Stimulated activated naive CD8-positive, alpha-beta T cell treated with anti-CD3 and anti-CD28 coated beads, Interleukin-15, Interleukin-2, amounts not matched to agents 100 ng/mL and 50 ng/mL, for 24 hours (primary cell): ENCODE data around the gene NINJ1.
"Not testable (repeated sequence)": the region's sequence is repeated elsewhere in the genome, so short reads cannot be mapped to it uniquely, and the experiment has no call there.

Experiments
- H3K27ac Mint-ChIP-seq: one replicate; pipeline ENCODE4 v1.8.0; 2021; ENCODE audit warnings: mild to moderate bottlenecking, mixed read lengths
- H3K27me3 Mint-ChIP-seq: one replicate; pipeline ENCODE4 v1.8.0; 2021; ENCODE audit warnings: mixed read lengths
- H3K36me3 Mint-ChIP-seq: one replicate; pipeline ENCODE4 v1.8.0; 2021; ENCODE audit warnings: low read depth, mixed read lengths
- H3K4me1 Mint-ChIP-seq: one replicate; pipeline ENCODE4 v1.8.0; 2021; ENCODE audit warnings: low read depth, mixed read lengths
- H3K4me3 Mint-ChIP-seq: one replicate; pipeline ENCODE4 v1.8.0; 2021; ENCODE audit warnings: mild to moderate bottlenecking, mixed read lengths
- H3K9me3 Mint-ChIP-seq: one replicate; pipeline ENCODE4 v1.8.0; 2021; ENCODE audit warnings: mixed read lengths

Gene NINJ1

DNA sequence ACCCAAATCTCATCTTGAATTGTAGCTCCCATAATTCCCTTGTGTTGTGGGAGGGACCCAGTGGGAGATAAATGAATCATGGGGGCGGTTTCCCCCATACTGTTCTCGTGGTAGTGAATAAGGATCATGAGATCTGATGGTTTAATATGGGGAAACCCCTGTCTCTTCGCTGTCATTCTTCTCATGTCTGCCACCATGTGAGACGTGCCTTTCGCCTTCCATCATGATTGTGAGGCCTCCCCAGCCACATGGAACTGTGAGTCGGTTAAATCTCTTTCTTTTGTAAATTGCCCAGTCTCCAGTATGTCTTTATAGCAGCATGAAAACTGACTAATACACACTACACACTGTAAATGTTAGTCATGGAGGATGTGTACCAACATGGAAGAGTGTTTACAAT lies 12.6 kb upstream of the NINJ1 start:
- H3K36me3 Mint-ChIP-seq, result peaks cover 17% of the 10 kb centered on the region
- H3K9me3 Mint-ChIP-seq, result peaks cover 20% of the 10 kb centered on the region
- peaks cover 64% of the 10 kb centered on the region for H3K4me1 Mint-ChIP-seq
- H3K27ac Mint-ChIP-seq, result peak overlapping the region; percentile 91
- H3K4me3 Mint-ChIP-seq, result peak overlapping the region; percentile 38
- not testable (repeated sequence) for H3K27me3 Mint-ChIP-seq

- H3K4me1 Mint-ChIP-seq, result peaks cover 64% of the 10 kb centered on the region
- no peak overlapping the region for H3K4me3 Mint-ChIP-seq
- H3K36me3 Mint-ChIP-seq, result peaks cover 17% of the 10 kb centered on the region
- H3K27ac Mint-ChIP-seq, result peak overlapping the region; percentile 75
- H3K9me3 Mint-ChIP-seq, result peaks cover 20% of the 10 kb centered on the region
- H3K27me3 Mint-ChIP-seq, result no peaks in the 10 kb centered on the region
Observed at GRCh38 chr9:93143830-93144530, 9.9 kb upstream of the NINJ1 start.

DNA sequence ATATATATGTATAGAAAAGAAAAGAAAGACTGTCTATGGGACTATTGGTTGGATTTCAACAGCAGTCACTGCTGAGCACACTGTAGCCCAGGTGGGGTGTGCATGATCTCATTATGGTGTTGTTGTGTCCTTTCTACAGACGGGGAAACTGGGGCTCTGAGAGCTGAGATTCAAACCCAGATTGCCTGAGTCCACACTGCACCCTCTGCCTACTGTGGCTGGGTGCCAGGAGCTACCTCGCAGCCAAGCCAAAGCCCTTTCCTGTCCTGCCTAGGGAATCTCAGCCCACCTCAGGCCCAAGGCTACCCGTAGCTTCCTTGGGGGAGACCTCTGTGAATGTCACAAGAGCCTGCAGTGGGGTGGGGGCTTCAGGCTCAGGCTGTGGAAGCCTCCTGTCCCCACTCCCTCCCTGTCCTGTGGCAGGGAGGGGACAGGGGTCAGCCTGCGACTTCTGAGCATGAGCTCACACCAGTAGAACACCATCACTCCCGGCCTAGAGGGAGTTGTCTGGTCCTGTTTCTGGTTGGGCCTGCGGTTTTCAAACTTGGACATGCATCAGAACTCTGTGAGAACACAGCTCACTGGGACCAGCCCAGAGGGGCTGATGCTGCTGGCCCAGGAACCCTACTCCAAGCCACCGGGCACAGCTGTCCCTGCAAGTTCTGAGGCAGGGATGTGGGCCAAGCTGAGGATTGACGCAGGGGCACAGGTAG lies 7.9 kb upstream of the NINJ1 start:
- peaks cover 10% of the 10 kb centered on the region for H3K36me3 Mint-ChIP-seq
- no peak overlapping the region for H3K27ac Mint-ChIP-seq
- H3K9me3 Mint-ChIP-seq, result peaks cover 8% of the 10 kb centered on the region
- H3K4me1 Mint-ChIP-seq, result peaks cover 61% of the 10 kb centered on the region
- H3K27me3 Mint-ChIP-seq, result no peaks in the 10 kb centered on the region
- no peak overlapping the region for H3K4me3 Mint-ChIP-seq

GRCh38 chr9:93139365-93140182 lies 5.5 kb upstream of the NINJ1 start:
- Mint-ChIP-seq H3K27me3 (no peaks in the 10 kb centered on the region), H3K4me3 (no peak overlapping the region), H3K4me1 (peaks cover 67% of the 10 kb centered on the region), H3K27ac (no peak overlapping the region), H3K9me3 (no peaks in the 10 kb centered on the region), H3K36me3 (no peaks in the 10 kb centered on the region)

GRCh38 chr9:93138171-93138764 lies 4.2 kb upstream of the NINJ1 start:
- Mint-ChIP-seq H3K27ac (no peak overlapping the region), H3K27me3 (no peaks in the 10 kb centered on the region), H3K36me3 (no peaks in the 10 kb centered on the region), H3K9me3 (no peaks in the 10 kb centered on the region), H3K4me1 (peaks cover 56% of the 10 kb centered on the region), H3K4me3 (no peak overlapping the region)

GRCh38 chr9:93137362-93137761 lies 3.3 kb upstream of the NINJ1 start:
- Mint-ChIP-seq H3K27ac (no peak overlapping the region), H3K9me3 (no peaks in the 10 kb centered on the region), H3K4me3 (no peak overlapping the region), H3K36me3 (no peaks in the 10 kb centered on the region), H3K4me1 (peaks cover 58% of the 10 kb centered on the region), H3K27me3 (no peaks in the 10 kb centered on the region)

DNA sequence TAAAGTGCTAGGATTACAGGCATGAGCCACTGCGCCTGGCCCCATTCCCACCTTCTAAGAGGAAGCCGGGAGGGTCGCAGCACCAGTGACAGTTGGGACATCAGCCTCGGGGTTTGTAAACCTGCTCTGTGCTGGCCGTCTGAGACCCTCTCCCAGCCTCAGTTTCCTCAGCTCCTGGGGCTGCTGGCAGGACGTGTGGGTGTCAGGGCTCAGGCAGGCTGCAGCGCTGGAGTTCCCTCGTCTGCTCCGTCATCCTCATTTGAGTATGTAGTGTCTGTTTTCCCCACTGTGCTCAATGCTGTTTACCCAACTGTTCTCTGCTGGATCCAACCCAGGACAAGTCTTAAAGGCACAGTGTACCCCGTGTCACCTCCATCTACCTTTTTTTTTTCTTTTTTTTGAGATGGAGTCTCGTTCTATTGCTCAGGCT lies 2.0 kb upstream of the NINJ1 start:
- Mint-ChIP-seq H3K36me3 (peaks cover 8% of the 10 kb centered on the region), H3K4me3 (no peak overlapping the region), H3K4me1 (peaks cover 69% of the 10 kb centered on the region), H3K9me3 (no peaks in the 10 kb centered on the region), H3K27ac (no peak overlapping the region), H3K27me3 (no peaks in the 10 kb centered on the region)

DNA sequence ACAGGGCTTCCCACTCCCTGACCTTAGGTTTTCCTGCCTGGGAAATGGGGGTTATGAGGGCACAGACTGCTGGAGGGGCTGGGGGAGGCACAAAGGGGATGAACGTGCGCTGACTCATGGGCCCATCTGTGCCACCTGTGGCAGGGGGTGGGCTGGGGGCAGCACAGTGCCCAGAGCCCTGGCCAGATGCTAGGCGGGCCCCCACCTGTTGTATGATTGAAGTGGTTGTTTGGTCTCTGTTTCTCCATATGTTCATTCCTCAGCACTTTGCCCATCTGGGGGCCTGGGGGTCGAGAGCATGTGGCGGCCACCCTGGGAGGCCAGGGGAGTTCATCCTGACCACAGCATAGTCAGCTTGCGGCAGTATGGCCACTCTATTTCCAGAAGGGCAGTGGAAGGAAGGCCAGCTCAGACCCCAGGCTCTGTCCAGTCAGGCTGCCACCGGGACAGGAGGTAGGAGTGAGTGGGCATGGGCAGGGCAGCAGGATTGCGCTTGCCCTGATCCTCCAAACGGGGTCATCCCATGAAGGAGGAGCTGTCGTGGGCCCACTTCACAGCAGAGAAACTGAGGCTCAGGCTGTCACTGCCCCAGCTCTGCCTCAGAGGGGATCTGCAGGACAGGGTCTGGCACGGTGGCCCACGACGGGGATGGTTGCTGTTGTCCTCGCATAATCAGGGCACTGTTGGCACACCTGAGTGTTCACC lies 841 bp upstream of the NINJ1 start:
- peak overlapping the region; percentile 85 for H3K27ac Mint-ChIP-seq
- peak overlapping the region; percentile 83 for H3K4me3 Mint-ChIP-seq
- peaks cover 8% of the 10 kb centered on the region for H3K36me3 Mint-ChIP-seq
- no peaks in the 10 kb centered on the region for H3K27me3 Mint-ChIP-seq
- no peaks in the 10 kb centered on the region for H3K9me3 Mint-ChIP-seq
- peaks cover 70% of the 10 kb centered on the region for H3K4me1 Mint-ChIP-seq

GRCh38 chr9:93133681-93134014 lies 403 bp downstream of the NINJ1 start:
- Mint-ChIP-seq H3K27ac (peak overlapping the region; percentile 90), H3K4me1 (peaks cover 68% of the 10 kb centered on the region), H3K9me3 (no peaks in the 10 kb centered on the region), H3K27me3 (no peaks in the 10 kb centered on the region), H3K4me3 (peak overlapping the region; percentile 91), H3K36me3 (peaks cover 8% of the 10 kb centered on the region)

DNA sequence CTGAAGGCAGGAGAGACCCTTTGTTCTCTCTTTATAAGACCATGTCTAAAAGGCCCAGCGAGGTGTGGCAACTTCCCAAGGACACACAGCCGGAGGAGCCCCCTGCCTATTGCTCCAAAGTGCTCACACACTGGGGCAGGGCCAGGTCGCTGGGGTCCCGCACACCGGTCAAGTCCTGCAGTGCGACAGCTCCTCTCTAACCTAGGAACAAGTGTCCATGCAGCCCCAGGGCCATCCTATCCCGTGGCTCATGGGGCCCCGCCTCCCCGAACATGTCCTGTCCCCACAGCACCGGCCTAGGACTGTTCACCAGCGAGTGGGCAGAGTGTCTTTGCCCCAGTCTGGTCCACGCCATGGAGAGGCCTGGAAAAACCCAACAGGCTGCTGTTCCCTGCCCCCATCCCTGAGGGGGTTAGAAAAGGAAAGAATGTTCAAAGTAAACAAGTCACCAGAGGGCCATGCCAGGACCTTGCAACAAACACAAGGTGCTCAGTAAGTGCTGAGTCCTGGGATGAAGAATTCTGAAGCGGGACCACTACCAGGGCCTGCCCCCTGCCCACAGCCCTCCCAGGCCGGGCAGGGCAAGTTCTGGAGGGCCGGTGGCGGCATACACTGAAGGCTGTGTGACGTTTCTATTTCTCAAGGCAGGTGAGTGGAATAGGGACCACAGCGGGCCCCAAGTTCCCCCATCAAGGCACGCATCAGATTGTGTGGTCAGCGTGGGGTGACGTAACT lies 938 bp downstream of the NINJ1 start:
- Mint-ChIP-seq H3K4me3 (peak overlapping the region; percentile 91), H3K36me3 (peaks cover 8% of the 10 kb centered on the region), H3K4me1 (peaks cover 68% of the 10 kb centered on the region), H3K9me3 (no peaks in the 10 kb centered on the region), H3K27me3 (no peaks in the 10 kb centered on the region), H3K27ac (peak overlapping the region; percentile 90)

GRCh38 chr9:93132287-93132927 lies 1.6 kb downstream of the NINJ1 start:
- H3K4me3 Mint-ChIP-seq, result peak overlapping the region; percentile 91
- no peaks in the 10 kb centered on the region for H3K27me3 Mint-ChIP-seq
- peak overlapping the region; percentile 90 for H3K27ac Mint-ChIP-seq
- no peaks in the 10 kb centered on the region for H3K9me3 Mint-ChIP-seq
- peaks cover 8% of the 10 kb centered on the region for H3K36me3 Mint-ChIP-seq
- H3K4me1 Mint-ChIP-seq, result peaks cover 69% of the 10 kb centered on the region

GRCh38 chr9:93131599-93132286 lies 2.3 kb downstream of the NINJ1 start:
- Mint-ChIP-seq H3K36me3 (peaks cover 8% of the 10 kb centered on the region), H3K27me3 (no peaks in the 10 kb centered on the region)

GRCh38 chr9:93130861-93131481 lies 3.1 kb downstream of the NINJ1 start:
- H3K4me3 Mint-ChIP-seq, result peak overlapping the region; percentile 91
- H3K36me3 Mint-ChIP-seq, result peaks cover 12% of the 10 kb centered on the region
- H3K27ac Mint-ChIP-seq, result peak overlapping the region; percentile 80
- H3K27me3 Mint-ChIP-seq, result no peaks in the 10 kb centered on the region
- H3K4me1 Mint-ChIP-seq, result peaks cover 74% of the 10 kb centered on the region
- H3K9me3 Mint-ChIP-seq, result no peaks in the 10 kb centered on the region

More at GRCh38 chr9:93131599-93132286, 2.3 kb downstream of the NINJ1 start:
- peak overlapping the region; percentile 91 for H3K4me3 Mint-ChIP-seq
- no peaks in the 10 kb centered on the region for H3K9me3 Mint-ChIP-seq
- peak overlapping the region; percentile 90 for H3K27ac Mint-ChIP-seq
- H3K4me1 Mint-ChIP-seq, result peaks cover 74% of the 10 kb centered on the region
